Aorta (tissue), 5 donors: ENCODE measurements around the gene L1CAM. TPM values are rescaled to one million over a fixed set of nuclear protein-coding genes. Genes with fewer than 3 reads are reported as not detected.

Experiments
- ATAC-seq: fragments of 200-7000 bp; cut with Tn5 transposase; one replicate; pipeline ENCODE4 v1.9.1; 2022; ENCODE audit warnings: moderate library complexity; ENCODE audit not compliant: low FRiP score
- DNase-seq, 2 donors: peaks; one replicate each; pipeline ENCODE4 v3.0.0-alpha.2; 2020
- H3K27ac ChIP-seq, 2 donors: one replicate each; pipeline ENCODE4 v1.5.1; 2013; ENCODE audit warnings: low read length in 2 of 2, mild to moderate bottlenecking in 2 of 2, moderate library complexity in 2 of 2, control low read depth in 1 of 2, inconsistent platforms in 1 of 2, low read depth in 1 of 2
- H3K27me3 ChIP-seq, 2 donors: one replicate each; pipeline ENCODE4 v1.6.1; 2013; ENCODE audit warnings: control low read depth in 1 of 2, low read length in 1 of 2, mild to moderate bottlenecking in 1 of 2, moderate library complexity in 1 of 2; ENCODE audit not compliant: insufficient read depth in 2 of 2, control insufficient read depth in 1 of 2
- H3K36me3 ChIP-seq, 2 donors: one replicate each; pipeline ENCODE4 v1.6.1; 2013; ENCODE audit warnings: control low read depth in 1 of 2, low read length in 1 of 2, mild to moderate bottlenecking in 1 of 2; ENCODE audit not compliant: insufficient read depth in 2 of 2, control insufficient read depth in 1 of 2
- H3K4me1 ChIP-seq, 2 donors: one replicate each; pipeline ENCODE4 v1.6.1; 2013; ENCODE audit warnings: low read length in 2 of 2, control low read depth in 1 of 2, mild to moderate bottlenecking in 1 of 2, moderate library complexity in 1 of 2; ENCODE audit not compliant: insufficient read depth in 2 of 2, control insufficient read depth in 1 of 2
- H3K4me3 ChIP-seq, 2 donors: one replicate each; pipeline ENCODE4 v1.5.1; 2013; ENCODE audit warnings: low read length in 2 of 2, control low read depth in 1 of 2, mild to moderate bottlenecking in 1 of 2
- H3K9me3 ChIP-seq: one replicate; pipeline ENCODE4 v1.6.1; 2013; ENCODE audit warnings: mild to moderate bottlenecking, low read length; ENCODE audit not compliant: control insufficient read depth
- WGBS, 2 donors: extraction: QIAGEN DNeasy Blood & Tissue Kit; methylation state at CpG; one replicate each; pipeline ENCODE4 v1.1.7; 2013; 5-methylcytosine and 5-hydroxymethylcytosine counted together
- intact Hi-C, 2 donors: fragments of 100-400 bp; cut with DNase I; formaldehyde crosslinking; loops; one replicate each; pipeline versions ENCODE4 v1.14.2 to v1.15.0; 2022
- long read RNA-seq, 2 donors: library from polyadenylated mRNA; unstranded; transcript quantifications; one replicate each; pipeline ENCODE4 v2.0.0, GENCODE V29; 2020 to 2021
- polyA plus RNA-seq, 2 donors: library from polyadenylated mRNA; stranded (reverse); fragments of 200-250 nt; gene quantifications; one replicate each; pipeline ENCODE4 v1.2.3, GENCODE V29; 2013
- total RNA-seq, 2 donors: library from RNA; stranded (reverse); fragmentation: NEBNext Ultra II Directional; extraction: Animal tissue kit (Norgen Biotek cat#: 25700); gene quantifications; one replicate each; pipeline ENCODE4 v1.2.1, GENCODE V29; 2021
- donor health status: healthy with polysubstance abuse.
- donor health status: Bipolar disorder and iron deficiency.
- donor health status: DM: no; HTN: no; CAD: no.
- donor health status: DM: no; HTN: no; CAD: no.
- donor health status: DM: yes; HTN: yes; CAD: no.

The L1CAM gene, protein sequence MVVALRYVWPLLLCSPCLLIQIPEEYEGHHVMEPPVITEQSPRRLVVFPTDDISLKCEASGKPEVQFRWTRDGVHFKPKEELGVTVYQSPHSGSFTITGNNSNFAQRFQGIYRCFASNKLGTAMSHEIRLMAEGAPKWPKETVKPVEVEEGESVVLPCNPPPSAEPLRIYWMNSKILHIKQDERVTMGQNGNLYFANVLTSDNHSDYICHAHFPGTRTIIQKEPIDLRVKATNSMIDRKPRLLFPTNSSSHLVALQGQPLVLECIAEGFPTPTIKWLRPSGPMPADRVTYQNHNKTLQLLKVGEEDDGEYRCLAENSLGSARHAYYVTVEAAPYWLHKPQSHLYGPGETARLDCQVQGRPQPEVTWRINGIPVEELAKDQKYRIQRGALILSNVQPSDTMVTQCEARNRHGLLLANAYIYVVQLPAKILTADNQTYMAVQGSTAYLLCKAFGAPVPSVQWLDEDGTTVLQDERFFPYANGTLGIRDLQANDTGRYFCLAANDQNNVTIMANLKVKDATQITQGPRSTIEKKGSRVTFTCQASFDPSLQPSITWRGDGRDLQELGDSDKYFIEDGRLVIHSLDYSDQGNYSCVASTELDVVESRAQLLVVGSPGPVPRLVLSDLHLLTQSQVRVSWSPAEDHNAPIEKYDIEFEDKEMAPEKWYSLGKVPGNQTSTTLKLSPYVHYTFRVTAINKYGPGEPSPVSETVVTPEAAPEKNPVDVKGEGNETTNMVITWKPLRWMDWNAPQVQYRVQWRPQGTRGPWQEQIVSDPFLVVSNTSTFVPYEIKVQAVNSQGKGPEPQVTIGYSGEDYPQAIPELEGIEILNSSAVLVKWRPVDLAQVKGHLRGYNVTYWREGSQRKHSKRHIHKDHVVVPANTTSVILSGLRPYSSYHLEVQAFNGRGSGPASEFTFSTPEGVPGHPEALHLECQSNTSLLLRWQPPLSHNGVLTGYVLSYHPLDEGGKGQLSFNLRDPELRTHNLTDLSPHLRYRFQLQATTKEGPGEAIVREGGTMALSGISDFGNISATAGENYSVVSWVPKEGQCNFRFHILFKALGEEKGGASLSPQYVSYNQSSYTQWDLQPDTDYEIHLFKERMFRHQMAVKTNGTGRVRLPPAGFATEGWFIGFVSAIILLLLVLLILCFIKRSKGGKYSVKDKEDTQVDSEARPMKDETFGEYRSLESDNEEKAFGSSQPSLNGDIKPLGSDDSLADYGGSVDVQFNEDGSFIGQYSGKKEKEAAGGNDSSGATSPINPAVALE
- total RNA-seq: 10 to 100 TPM in 1 of 2 donors, 1 to 10 TPM in 1; 4.3 to 11.6 TPM
- polyA plus RNA-seq: 1 to 10 TPM in 1 of 2 donors, not detected in 1; 1.0 TPM
- long read RNA-seq, donor 1, partial matches to known transcripts: 5 of 5 reads
- long read RNA-seq, donor 1, other reads (novel, unspliced or antisense): 0 of 5 reads
- long read RNA-seq, donor 2, full-length matches to known transcripts: 1 of 4 reads
- long read RNA-seq, donor 2, partial matches to known transcripts: 3 of 4 reads
- long read RNA-seq, donor 2, other reads (novel, unspliced or antisense): 0 of 4 reads

DNA sequence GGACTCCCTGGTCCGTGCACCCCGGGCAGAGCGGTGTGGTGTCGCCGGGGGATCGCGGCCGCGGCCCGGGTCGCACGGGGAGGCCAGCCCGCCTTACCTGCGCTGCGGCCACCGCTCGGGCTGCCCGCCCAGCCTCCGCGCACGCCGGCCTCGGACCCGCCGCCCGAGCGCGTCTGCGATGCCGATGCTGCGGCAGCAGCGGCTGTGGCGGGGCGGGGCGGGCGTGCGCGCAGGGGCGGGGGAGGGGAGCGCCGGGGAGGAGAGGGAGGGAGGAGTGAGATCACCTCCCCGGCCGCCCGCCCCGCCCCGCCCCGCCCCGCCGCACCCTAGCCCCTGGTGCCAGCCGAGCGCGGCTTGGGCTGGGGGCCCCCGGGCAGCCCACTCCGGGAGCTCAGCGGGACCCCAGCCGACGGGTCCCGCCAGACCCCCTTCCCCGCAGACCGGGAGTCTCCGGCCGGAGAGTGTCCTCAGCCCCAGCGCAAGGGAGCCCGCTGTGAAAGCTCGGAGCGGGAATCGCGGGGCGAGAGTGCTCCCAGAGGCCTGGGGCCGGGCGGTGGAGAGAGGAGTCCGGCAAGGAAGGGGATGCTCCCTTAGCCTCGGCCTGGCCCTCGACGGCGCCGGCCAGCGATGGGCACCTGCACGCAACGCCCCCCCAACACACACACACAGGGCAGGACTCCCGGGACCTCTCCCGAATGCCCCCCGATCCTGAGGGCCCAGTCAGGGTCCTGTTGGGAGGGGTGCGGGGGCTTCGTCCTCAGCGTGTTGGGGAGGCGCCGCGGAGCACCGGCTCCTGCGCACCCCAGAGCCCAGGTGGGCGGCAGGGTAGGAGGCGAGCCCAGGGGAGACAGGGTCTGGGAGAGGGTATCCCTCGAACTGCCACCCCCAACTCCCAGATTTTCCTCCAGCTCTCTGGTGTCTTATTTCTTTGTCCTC lies at the start of gene L1CAM:
Gene L1CAM (minus strand): TSS at position 206 of the 936 bp plus-strand sequence. CDS start 10,337 bp downstream, outside the sequence.
- no peak within 1 kb of the TSS for H3K27ac ChIP-seq
- H3K36me3 ChIP-seq: no peaks in the 10 kb centered on the region
- H3K27me3 ChIP-seq: no peaks in the 10 kb centered on the region
- 2 to 18% methylated on average over 51 to 89 of the region's 94 CpGs for WGBS, 2 donors
- ATAC-seq (no peak), DNase-seq (no peak)
- no peaks in the 10 kb centered on the region for H3K9me3 ChIP-seq
- no peaks in the 10 kb centered on the region for H3K4me1 ChIP-seq
- no peak within 1 kb of the TSS for H3K4me3 ChIP-seq
- intact Hi-C loops: no loop called here

DNA sequence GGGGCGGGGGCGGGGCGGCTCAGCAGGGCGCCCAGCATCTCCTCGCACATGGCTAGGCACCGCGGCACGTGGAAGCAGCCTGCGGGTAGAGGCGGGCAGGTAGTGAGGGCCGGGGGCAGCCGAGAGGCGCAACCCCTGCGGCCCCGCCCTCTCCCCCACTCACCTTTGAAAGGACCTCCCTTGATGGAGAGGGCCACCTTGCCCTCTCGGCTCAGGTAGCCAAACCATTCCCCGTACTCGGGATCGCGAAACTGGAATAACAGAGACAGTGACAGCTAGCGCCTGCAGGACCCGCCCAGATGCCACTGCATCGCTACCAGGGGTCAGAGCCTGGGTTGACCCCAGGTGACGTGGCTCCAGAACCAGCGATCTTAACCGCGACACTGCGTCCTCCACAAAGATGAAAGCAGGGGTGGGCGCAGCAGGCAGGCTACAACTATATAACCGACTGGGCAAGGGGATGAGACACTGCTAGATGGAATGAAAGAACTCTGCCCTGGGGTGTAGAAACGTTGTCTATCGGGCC lies 49.4 kb upstream of the L1CAM start:
- Histone ChIP-seq H3K27ac (no peak overlapping the region), H3K4me3 (no peak overlapping the region), H3K36me3 (no peaks in the 10 kb centered on the region), H3K4me1 (no peaks in the 10 kb centered on the region), H3K9me3 (no peaks in the 10 kb centered on the region), H3K27me3 (no peaks in the 10 kb centered on the region)
- ATAC-seq (peak; percentile 1), DNase-seq (no peak)
- WGBS, 2 donors: 8 to 26% methylated on average over 26 to 32 of the region's 32 CpGs
- intact Hi-C loops: loop anchor here in 1 of 2 donors (5.0 kb wide), 1 partner anchor 173 kb away; the partner anchor contains the start of gene PLXNB3

DNA sequence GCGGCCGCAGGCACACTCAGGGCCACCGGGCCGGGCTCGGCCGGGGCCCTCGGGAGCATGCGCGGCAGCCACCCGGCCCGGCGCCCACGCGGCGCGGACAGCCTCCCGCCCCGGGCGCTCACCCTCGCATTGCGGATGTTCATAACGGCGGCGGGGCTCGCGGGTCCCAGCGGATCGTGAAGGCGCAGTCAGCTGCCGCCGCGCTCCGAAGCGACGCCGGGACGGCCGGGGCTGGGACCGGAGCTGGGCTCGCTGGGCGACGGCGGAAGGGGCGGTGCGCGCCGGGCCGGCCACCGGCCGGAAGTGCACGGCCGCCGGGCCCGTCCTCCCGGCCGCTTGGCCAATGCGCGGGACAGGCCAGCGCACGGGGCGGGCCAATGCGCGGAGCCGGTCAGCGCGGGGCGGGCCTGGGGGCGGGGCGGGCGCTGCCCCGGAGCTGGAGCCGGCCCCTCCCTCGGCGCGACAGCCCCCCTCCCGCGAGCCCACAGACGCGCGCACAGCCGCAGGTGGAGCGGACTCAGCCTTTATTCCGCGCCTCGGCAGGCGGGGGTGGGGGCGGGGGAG lies 48.9 kb upstream of the L1CAM start, which contains the start of gene NAA10:
Gene NAA10 (minus strand): TSS at position 276 of the 564 bp plus-strand sequence. CDS start 133 bp downstream, at position 143.
- intact Hi-C loops: loop anchor here in 1 of 2 donors (5.0 kb wide), 1 partner anchor 173 kb away; the partner anchor contains the start of gene PLXNB3
- ATAC-seq (peak; percentile 93), DNase-seq (peak; percentile 81 to 91)
- Histone ChIP-seq H3K4me3 (peak within 1 kb of the TSS; percentile 49 to 55), H3K36me3 (no peaks in the 10 kb centered on the region), H3K27ac (no peak within 1 kb of the TSS), H3K4me1 (no peaks in the 10 kb centered on the region), H3K9me3 (no peaks in the 10 kb centered on the region), H3K27me3 (no peaks in the 10 kb centered on the region)
- WGBS, 2 donors: 0 to 10% methylated on average over 41 to 87 of the region's 87 CpGs

DNA sequence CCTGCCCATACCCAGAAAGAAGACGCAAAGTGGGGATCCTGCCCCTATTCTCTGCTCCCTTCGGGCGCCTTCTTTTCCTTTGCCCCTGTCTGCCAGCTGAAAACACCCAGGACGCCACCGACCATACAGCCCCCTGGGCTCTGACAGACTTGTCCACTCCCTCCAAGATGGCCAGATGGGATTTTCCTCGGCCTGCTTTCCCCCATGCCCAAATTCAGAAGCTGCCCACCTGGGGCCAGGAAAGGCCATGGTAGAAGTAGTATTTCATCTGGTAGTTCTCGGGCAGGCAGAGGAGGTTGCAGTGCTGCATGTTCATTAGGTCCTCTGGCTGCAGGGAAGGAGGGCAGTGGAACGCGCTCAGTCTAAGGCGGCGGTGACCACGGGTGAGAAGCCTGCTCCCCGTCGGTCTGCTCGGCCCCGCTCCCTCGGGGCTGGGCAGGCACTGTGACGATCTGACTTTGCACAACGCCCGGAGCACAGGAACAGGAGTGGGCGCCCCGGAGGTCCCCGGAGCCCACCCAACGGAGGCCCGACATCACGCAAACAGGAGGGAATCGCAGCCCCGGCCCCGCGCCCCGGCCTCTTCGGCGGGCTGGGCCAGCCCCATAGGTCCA lies 48.3 kb upstream of the L1CAM start:
- Histone ChIP-seq H3K4me1 (no peaks in the 10 kb centered on the region), H3K27me3 (no peaks in the 10 kb centered on the region), H3K9me3 (no peaks in the 10 kb centered on the region), H3K27ac (no peak overlapping the region), H3K36me3 (no peaks in the 10 kb centered on the region), H3K4me3 (peak overlapping the region; percentile 49 to 55)
- DNase-seq (peak in 1 of 2 donors; percentile 32), ATAC-seq (peak; percentile 7)
- intact Hi-C loops: no loop called here
- WGBS, 2 donors: 4 to 14% methylated on average over 31 to 33 of the region's 33 CpGs

DNA sequence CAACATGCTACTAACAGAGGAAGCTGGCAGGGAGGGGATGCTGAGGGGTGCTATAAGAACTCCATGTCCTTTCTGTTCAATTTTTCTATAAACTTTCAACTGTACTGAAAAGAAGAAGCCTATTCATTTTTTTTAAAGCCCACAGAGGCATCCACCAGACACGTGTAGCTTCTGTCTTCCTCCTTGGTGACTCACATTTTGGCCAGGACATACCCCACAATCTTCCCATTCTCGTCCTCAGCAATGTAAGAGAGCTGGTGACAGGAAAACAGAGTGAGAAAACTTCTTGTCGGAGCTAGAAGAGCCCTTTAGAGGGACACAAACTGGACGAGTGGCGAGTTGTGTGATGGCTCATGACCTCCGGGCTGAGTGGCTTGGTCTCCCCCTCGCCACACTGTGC lies 47.8 kb upstream of the L1CAM start:
- 31 to 57% methylated on average over 7 of the region's 7 CpGs for WGBS, 2 donors
- intact Hi-C loops: no loop called here

DNA sequence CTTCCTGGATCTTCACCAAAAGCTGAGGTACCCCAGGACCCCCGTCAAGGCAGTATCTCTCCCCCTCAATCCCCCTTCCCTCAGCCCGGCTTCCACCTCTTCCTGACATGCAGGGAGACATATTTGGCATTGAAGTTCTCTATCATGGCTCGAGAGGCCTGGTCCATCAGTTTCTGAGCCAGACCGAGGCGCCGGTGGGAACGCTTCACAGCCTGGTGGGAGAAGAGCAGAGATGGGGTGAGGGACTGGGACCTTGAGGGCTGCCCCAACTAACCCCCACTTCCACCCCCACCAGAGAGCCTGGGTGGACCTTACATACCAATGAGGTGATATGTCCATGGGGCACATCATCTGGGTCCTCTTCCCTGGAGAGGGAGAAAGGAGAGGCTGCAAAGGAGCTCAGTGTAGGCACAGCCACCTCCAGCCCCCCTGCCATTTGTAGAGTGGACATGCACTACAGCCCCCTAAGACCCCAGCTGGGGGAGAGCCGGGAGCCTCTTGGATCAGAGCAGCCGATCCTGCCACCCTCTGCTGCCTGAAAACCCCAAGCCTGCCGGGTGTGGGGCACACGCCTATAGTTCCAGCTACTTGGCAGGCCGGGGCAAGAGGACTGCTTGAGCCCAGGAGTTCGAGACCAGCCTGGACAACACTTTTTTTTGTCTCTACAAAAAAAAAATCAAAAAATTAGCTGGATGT lies 46.4 kb upstream of the L1CAM start:
- peak in 1 of 2 donors; percentile 38 for DNase-seq
- ATAC-seq: no peak
- H3K27ac ChIP-seq: no peak overlapping the region
- no peaks in the 10 kb centered on the region for H3K9me3 ChIP-seq
- 91 to 93% methylated on average over 13 of the region's 13 CpGs for WGBS, 2 donors
- intact Hi-C loops: no loop called here
- H3K36me3 ChIP-seq: no peaks in the 10 kb centered on the region
- no peak overlapping the region for H3K4me3 ChIP-seq
- no peaks in the 10 kb centered on the region for H3K27me3 ChIP-seq
- H3K4me1 ChIP-seq: no peaks in the 10 kb centered on the region

More for the DNA sequence above, 47.8 kb upstream of the L1CAM start:
- ATAC-seq (no peak), DNase-seq (no peak)
- H3K36me3 ChIP-seq: no peaks in the 10 kb centered on the region
- H3K27me3 ChIP-seq: no peaks in the 10 kb centered on the region
- H3K27ac ChIP-seq: no peak overlapping the region
- H3K4me3 ChIP-seq: no peak overlapping the region
- no peaks in the 10 kb centered on the region for H3K4me1 ChIP-seq
- H3K9me3 ChIP-seq: no peaks in the 10 kb centered on the region
